ENCODE measurements around the gene TMA16. TPM values are rescaled to one million over a fixed set of nuclear protein-coding genes. Genes with fewer than 3 reads are reported as not detected.

Gene TMA16
- total RNA-seq, 1 donor from 2014 or later, result 12.3 TPM

DNA sequence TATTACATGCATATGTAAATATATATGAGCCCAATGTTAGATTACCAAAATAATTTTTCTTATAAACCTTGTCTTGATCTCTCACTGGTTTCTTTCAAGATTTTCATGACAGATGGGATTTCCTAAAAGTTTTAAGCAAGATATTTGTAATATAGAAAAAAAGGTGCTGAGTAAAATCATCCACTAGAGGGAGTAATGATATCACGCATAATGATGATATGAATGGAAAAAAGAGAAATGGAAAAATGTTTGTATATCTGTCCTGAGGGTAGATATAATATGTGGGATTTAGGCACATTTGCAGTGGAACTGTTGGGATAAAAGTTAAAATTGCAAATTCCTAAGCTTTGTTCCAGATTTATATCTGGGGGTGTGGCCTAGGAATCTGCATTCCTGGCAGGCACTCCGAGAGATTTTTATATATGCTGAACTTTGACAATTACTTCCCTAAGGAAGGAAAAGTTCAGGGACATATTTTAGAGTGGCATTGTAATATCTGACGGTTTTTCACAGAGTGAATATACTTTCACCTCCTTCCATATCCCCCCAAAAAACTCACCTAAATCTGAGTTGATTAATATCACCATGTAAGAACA is 60.5 kb downstream of the TMA16 start:
- no peak for DNase-seq (ENCODE audit: low spot score)
- intact Hi-C loops (cut with DNase I), result loop anchor here (5.0 kb wide), 1 partner anchor 127 kb away; no protein-coding TSS in a partner anchor

DNA sequence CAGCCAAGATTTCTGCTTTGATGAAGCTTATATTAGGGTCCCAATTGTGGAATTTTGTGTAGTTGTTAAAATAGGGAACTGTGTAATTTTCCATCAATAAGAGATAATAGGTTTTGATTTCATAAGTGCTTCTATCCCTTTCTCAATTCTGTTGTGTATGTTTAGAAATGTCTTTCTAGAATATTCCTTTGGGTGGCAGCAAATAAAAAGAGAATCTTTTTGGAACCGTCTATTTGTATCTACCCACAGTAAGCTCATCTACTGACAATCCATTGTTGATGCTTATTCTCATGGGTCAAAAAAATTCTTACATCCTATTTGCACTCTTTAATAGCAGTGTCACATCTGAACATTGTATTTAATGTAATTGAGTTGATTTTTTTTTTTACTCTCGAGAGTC is 61.7 kb downstream of the TMA16 start:
- no peak for DNase-seq (ENCODE audit: low spot score)
- intact Hi-C loops (cut with DNase I), result no loop called here

DNA sequence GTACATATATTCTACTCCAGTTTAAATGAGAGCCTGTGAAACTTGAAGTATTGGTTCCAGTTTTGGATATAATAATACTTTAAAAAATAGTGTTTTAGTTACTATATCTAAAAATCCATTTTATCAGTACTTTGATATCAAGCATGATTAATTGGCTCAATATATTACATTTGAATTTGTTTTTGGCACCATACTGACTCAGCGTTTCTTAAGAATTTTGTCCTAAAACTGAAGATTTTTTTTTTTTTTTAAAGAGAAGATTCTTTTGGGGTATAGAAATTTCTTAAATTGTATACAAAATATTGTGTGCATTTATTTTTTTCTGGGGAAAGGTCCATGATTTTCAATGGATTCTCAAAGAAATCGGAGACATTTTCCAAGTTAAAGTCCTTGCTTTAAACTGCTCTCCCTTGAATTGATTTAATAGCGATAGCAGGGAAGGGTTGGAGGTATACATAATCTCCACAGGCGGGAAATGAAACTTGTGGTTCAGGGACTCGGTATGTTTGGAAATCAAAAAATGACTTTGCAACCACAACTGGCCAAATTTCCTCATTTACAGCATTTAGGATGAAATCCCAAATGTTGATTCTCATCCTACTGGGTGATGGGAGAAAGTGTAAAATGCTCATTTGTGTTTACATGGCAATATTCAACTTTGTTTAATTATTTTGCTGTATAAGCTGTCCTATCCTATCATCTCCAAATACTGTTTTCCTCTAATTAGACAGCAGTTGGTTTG is 62.3 kb downstream of the TMA16 start:
- DNase-seq (ENCODE audit: low spot score), result no peak
- intact Hi-C loops (cut with DNase I), result no loop called here

DNA sequence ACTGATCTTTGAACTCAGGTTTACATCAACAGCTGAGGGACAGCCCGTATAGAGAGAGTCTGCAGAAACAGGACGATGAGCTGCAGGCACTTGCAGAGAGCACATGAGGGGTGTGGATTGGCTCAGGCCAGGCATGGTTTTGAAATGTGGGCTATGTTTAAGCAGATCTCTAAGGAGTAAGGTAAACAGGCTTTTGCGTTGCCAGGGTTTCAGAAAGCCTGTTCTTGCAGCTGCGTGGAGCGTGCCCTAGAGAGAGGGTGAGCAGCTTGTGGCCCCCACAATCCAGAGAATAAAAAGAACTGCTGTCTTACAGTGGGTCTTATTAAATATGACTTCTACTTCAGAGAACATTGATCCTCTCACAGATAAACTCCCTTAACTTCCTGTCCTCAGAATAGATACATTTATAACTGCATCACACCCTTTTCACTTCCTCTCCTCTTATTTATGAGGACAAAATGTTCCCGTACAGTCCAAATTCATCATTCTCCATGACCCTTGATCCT is 64.1 kb downstream of the TMA16 start:
- intact Hi-C loops (cut with DNase I), result no loop called here

DNA sequence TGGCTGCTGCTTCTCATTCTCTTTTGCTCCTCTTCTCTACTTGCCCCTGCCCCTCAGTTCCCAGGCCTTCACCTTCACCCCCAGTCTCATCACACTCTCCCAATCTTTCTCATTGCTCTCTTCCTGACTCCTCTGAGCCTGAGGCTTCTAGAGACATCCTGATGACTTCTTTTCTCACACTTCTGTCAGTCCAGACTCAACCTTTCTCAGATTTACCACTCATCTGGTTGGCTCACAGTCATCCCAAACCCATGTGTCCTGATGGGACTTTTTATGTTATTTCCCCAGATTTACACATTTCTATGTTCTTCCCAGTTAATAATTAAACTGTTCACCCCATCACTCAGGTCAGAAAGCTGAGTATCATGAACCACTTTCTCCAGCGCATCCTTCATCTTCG is 68.0 kb downstream of the TMA16 start:
- DNase-seq (ENCODE audit: low spot score), result no peak
- intact Hi-C loops (cut with DNase I), result no loop called here

More for the DNA sequence above, 64.1 kb downstream of the TMA16 start:
- DNase-seq (ENCODE audit: low spot score), result no peak

DNA sequence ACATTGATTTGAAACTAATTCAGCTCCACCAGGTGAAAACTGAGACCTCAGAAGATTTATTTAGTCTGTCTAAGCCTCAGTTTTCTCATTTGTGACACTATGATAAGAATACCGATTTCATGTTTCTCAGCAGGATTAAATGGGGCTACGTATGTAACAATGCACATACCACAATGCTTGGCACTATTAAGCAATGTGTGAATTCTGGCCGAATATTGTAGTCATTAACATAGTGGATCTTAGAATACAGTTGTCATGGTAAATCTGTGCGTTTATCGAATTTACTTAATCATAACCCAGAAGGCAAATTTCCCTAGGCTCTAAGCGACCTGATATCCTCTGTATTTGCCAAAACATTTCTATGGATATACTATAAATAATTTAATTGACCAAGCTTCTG is 69.1 kb downstream of the TMA16 start:
- intact Hi-C loops (cut with DNase I), result no loop called here
- no peak for DNase-seq (ENCODE audit: low spot score)

DNA sequence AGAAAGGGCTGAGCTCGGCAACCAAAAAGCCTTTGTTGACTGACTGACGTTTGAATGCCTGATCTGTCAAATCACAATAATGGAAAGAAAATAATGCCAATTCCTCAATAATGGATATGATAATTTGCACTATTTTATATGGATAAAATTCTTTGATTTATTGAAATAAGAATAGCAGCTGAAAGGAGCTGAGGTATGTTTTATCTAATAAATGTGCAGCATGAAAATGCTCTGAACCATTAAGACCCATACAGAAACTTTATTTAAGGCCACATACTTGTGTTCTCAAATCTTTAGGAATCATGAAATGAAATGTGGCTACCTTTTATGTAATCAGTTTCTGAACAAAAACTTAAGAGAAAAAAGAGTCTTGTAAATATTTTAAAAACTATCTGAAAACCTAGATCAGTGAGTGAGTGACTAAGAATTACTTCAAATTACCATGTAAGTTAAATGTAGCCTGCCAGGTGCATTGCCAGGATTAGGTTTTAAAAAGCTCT is 69.8 kb downstream of the TMA16 start:
- DNase-seq (ENCODE audit: low spot score), result no peak
- intact Hi-C loops (cut with DNase I), result no loop called here

DNA sequence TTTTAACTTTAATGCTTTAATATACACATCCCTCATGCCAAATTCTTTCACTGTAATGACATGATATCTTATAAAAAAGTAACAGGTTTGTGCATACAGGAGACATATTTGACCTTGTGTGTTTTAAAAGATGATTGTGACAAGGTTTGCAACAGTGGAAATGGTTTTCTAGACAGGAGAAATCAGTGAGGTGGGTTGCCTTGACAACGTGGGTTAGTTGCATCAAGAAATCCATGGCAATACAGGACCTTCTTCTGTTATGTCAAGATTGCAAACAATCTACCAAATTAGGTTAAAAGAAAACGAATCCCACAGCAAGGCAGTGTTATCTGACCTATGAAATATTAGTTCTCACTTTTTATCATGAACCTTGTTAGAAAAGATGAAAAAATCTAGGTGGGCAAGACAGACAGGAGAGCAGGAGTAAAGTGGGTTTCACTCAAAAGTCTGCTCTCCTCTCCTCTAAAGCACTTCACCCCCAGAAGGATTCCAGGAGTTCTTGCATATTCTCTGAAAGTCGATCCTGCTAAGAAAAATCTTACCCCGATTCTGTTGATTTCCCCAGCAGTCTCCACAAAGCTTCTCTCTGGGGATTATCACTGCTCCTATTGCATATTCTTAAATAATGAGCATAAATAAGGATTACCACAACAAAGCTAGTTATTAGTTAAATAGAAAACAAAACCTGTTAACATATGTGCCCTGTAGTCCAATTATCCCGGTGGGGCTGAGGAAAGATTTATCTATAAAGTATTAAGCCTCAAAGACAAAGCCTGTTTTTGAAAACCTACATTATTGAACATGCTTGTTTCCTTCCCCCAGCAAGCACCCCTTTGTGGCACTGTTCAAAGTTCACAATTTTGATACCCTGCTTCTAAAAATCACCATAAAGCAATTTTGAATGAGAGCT is 71.0 kb downstream of the TMA16 start:
- no peak for DNase-seq (ENCODE audit: low spot score)
- intact Hi-C loops (cut with DNase I), result loop anchor here (5.0 kb wide), 1 partner anchor 1172 kb away; no protein-coding TSS in a partner anchor

DNA sequence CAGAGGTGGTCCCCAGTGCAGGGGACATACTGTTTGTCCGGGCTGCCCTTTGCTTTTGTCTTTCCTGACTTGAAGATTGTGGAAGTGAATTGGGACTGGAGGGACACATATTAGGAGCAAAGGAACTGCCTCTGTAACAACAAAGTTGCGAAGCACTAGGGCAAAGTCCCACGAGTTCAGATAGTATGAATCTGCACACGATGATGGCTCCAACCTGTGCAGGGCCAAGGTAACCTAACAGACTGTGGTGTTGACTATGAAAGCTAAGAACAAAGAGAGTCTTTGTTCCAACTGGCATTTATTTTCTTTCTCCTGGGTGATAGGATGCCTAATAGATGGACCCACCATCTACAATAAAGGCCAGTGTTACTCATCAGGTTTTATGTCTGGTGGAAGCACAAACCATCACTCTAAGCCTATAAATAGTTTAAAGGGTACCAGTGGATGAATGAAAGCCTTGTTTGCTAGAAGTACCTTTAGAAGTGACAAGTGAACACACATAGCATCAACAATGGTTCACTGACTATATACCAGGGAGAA is 71.8 kb downstream of the TMA16 start:
- no peak for DNase-seq (ENCODE audit: low spot score)
- intact Hi-C loops (cut with DNase I), result loop anchor here (5.0 kb wide), 1 partner anchor 1171 kb away; no protein-coding TSS in a partner anchor

DNA sequence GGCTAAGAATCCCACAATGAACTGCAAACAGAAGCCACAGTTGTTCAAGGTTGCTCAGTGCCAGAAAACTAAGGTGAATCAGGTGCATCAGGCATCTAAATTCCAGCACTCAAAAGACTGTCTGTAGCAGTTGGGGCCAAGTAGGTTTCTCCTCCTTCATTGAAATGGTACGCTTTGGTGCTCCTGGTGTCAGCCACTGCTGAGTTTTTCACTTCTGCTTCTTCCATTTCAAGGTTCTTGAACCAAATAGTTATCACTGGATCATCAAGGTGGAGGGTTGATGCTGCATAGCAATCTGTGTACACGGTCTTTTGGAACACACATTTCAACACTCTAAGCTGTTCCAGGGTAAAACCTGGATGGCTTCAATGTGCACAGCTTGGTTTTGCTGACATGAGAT is 74.4 kb downstream of the TMA16 start:
- intact Hi-C loops (cut with DNase I), result loop anchor here (5.0 kb wide), 1 partner anchor 1168 kb away; no protein-coding TSS in a partner anchor
- no peak for DNase-seq (ENCODE audit: low spot score)

Other genes with a start within 250 kb of the TMA16 start
- 1.6 TPM for gene NPY1R, start 162.1 kb upstream of the TMA16 start, total RNA-seq
- gene NPY5R, start 150.8 kb upstream of the TMA16 start, total RNA-seq, result not detected
- gene TKTL2, start 20.9 kb upstream of the TMA16 start, total RNA-seq, result not detected